Keratinocyte (primary cell): Measurements from ENCODE around the gene NLRP8.

Experiments used
- EZH2 ChIP-seq: IDR thresholded peaks from one replicate; pipeline ENCODE4 v1.6.1; 2012; ENCODE audit warnings: inconsistent platforms, mild to moderate bottlenecking, low read length, moderate library complexity
- TF ChIP-seq, protein P1 (sequence below), 3 experiments: IDR thresholded peaks in 1 of 3; conservative IDR thresholded peaks in 1 of 3; optimal IDR thresholded peaks in 1 of 3; 2 replicates in 2 of 3; 3 replicates in 1 of 3; pipeline versions ENCODE3 to v1.5.1; 2011; ENCODE audit warnings: low read length in 3 of 3, mild to moderate bottlenecking in 3 of 3, moderate library complexity in 2 of 3, control low read depth in 1 of 3, inconsistent platforms in 1 of 3; ENCODE audit not compliant: insufficient read depth in 2 of 3; ENCODE audit errors: extremely low read depth in 1 of 3

DNA sequence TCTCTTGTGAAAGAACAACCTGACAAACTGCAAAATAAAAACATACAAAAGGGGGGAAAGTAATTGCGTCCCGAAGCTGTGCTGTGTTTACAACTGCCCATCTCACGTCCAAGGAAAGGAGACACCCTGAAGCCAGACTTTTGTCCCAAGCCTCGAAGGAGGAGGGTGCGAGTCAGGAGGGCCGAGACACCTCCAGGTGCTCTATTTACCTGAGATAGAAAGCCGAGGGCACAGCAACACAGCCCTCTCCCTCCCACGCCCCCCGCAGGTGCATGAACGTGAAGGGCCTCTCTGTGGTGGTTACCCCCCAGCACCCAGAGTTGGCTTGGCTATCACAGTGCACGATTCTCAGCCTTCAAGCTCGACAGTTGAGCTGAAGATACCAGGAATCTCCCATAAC is 48.7 kb upstream of the NLRP8 start:
- TF ChIP-seq, protein P1, sequence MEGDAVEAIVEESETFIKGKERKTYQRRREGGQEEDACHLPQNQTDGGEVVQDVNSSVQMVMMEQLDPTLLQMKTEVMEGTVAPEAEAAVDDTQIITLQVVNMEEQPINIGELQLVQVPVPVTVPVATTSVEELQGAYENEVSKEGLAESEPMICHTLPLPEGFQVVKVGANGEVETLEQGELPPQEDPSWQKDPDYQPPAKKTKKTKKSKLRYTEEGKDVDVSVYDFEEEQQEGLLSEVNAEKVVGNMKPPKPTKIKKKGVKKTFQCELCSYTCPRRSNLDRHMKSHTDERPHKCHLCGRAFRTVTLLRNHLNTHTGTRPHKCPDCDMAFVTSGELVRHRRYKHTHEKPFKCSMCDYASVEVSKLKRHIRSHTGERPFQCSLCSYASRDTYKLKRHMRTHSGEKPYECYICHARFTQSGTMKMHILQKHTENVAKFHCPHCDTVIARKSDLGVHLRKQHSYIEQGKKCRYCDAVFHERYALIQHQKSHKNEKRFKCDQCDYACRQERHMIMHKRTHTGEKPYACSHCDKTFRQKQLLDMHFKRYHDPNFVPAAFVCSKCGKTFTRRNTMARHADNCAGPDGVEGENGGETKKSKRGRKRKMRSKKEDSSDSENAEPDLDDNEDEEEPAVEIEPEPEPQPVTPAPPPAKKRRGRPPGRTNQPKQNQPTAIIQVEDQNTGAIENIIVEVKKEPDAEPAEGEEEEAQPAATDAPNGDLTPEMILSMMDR (optimal IDR thresholded peaks at IDR 0.05 in 1 of 3, IDR thresholded peaks at IDR 0.05 in 1 of 3, conservative IDR thresholded peaks at IDR 0.05 in 1 of 3; ENCODE audit: extremely low read depth in 1 of 3, insufficient read depth in 2 of 3, low read length in 3 of 3): no peak
- TF ChIP-seq EZH2: no peak
